ENCODE results near the gene TSPAN9. TPM values are rescaled to one million over a fixed set of nuclear protein-coding genes. Genes with fewer than 3 reads are reported as not detected.

Gene TSPAN9
- total RNA-seq, 1 donor from 2014 or later = 5.0 TPM

DNA sequence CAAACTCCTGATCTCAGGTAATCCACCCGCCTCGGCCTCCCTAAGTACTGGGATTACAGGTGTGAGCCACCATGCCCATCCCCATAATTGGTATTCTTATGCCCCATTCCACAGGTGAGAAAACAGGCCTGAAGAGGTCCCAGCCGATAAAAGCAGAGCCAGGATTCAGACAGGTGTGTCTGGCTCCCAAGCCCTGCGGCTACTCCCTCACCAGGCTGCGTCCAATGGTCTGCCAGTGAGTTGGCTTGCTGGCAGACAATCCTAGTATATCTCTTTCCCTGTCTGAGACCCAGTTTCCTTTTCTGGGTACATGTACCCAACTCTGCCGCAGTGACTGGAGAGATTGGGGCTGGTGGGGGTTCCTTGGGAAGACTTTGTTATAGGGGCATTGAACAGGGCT is 1.9 kb upstream of the TSPAN9 start:
- no peak overlapping the region for H3K4me3 ChIP-seq (ENCODE audit: low read depth, low read length)
- no peak for DNase-seq (ENCODE audit: low read depth)
- H3K36me3 ChIP-seq (ENCODE audit: control insufficient read depth, insufficient read depth, low read length) = no peaks in the 10 kb centered on the region
- FAIRE-seq = no peak
- H3K27me3 ChIP-seq (ENCODE audit: control insufficient read depth, insufficient read depth, low read length) = no peaks in the 10 kb centered on the region
- TF ChIP-seq, protein P1, sequence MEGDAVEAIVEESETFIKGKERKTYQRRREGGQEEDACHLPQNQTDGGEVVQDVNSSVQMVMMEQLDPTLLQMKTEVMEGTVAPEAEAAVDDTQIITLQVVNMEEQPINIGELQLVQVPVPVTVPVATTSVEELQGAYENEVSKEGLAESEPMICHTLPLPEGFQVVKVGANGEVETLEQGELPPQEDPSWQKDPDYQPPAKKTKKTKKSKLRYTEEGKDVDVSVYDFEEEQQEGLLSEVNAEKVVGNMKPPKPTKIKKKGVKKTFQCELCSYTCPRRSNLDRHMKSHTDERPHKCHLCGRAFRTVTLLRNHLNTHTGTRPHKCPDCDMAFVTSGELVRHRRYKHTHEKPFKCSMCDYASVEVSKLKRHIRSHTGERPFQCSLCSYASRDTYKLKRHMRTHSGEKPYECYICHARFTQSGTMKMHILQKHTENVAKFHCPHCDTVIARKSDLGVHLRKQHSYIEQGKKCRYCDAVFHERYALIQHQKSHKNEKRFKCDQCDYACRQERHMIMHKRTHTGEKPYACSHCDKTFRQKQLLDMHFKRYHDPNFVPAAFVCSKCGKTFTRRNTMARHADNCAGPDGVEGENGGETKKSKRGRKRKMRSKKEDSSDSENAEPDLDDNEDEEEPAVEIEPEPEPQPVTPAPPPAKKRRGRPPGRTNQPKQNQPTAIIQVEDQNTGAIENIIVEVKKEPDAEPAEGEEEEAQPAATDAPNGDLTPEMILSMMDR (IDR thresholded peaks at IDR 0.05; ENCODE audit: insufficient read depth, low read length, severe bottlenecking) = no peak

GRCh38 chr12:3077572-3078081 is 448 bp downstream of the TSPAN9 start:
- no peaks in the 10 kb centered on the region for H3K27me3 ChIP-seq (ENCODE audit: control insufficient read depth, insufficient read depth, low read length)
- FAIRE-seq (no peak), DNase-seq (ENCODE audit: low read depth) (no peak)
- no peaks in the 10 kb centered on the region for H3K36me3 ChIP-seq (ENCODE audit: control insufficient read depth, insufficient read depth, low read length)
- TF ChIP-seq, protein P1 (IDR thresholded peaks at IDR 0.05; ENCODE audit: insufficient read depth, low read length, severe bottlenecking) = no peak
- H3K4me3 ChIP-seq (ENCODE audit: low read depth, low read length) = peak overlapping the region; percentile 71

- Histone ChIP-seq H3K4me3 (ENCODE audit: low read depth, low read length) (peak overlapping the region; percentile 71), H3K36me3 (ENCODE audit: control insufficient read depth, insufficient read depth, low read length) (no peaks in the 10 kb centered on the region), H3K27me3 (ENCODE audit: control insufficient read depth, insufficient read depth, low read length) (no peaks in the 10 kb centered on the region)
- no peak for DNase-seq (ENCODE audit: low read depth)
- TF ChIP-seq, protein P1 (IDR thresholded peaks at IDR 0.05; ENCODE audit: insufficient read depth, low read length, severe bottlenecking) = no peak
- no peak for FAIRE-seq
Observed at GRCh38 chr12:3078086-3078820, 1.1 kb downstream of the TSPAN9 start.

- Histone ChIP-seq H3K4me3 (ENCODE audit: low read depth, low read length) (no peak overlapping the region), H3K36me3 (ENCODE audit: control insufficient read depth, insufficient read depth, low read length) (no peaks in the 10 kb centered on the region), H3K27me3 (ENCODE audit: control insufficient read depth, insufficient read depth, low read length) (no peaks in the 10 kb centered on the region)
- DNase-seq (ENCODE audit: low read depth) (no peak), FAIRE-seq (peak; percentile 92)
- TF ChIP-seq, protein P1 (IDR thresholded peaks at IDR 0.05; ENCODE audit: insufficient read depth, low read length, severe bottlenecking) = no peak
Observed at GRCh38 chr12:3081091-3081490, 3.9 kb downstream of the TSPAN9 start.

- no peaks in the 10 kb centered on the region for H3K27me3 ChIP-seq (ENCODE audit: control insufficient read depth, insufficient read depth, low read length)
- TF ChIP-seq, protein P1 (IDR thresholded peaks at IDR 0.05; ENCODE audit: insufficient read depth, low read length, severe bottlenecking) = no peak
- DNase-seq (ENCODE audit: low read depth) (no peak), FAIRE-seq (no peak)
- H3K4me3 ChIP-seq (ENCODE audit: low read depth, low read length) = no peak overlapping the region
- H3K36me3 ChIP-seq (ENCODE audit: control insufficient read depth, insufficient read depth, low read length) = no peaks in the 10 kb centered on the region
Observed at GRCh38 chr12:3081886-3082285, 4.7 kb downstream of the TSPAN9 start.
